HEK293T (cell line): ENCODE data around the gene FAM163B.

Experiments used
- ARNT ChIP-seq: fragments of 450-650 bp; IDR thresholded peaks from 2 replicates; pipeline ENCODE4 v1.6.1; 2017; ENCODE audit warnings: mild to moderate bottlenecking
- BHLHE40 ChIP-seq: fragments of 450-650 bp; IDR thresholded peaks from 2 replicates; pipeline ENCODE4 v1.6.1; 2016; ENCODE audit warnings: mild to moderate bottlenecking, moderate library complexity, borderline replicate concordance
- FOXK2 ChIP-seq: fragments of 450-650 bp; IDR thresholded peaks from 2 replicates; pipeline ENCODE4 v1.6.1; 2016; ENCODE audit warnings: mild to moderate bottlenecking
- HDGF ChIP-seq: fragments of 450-650 bp; IDR thresholded peaks from 2 replicates; pipeline ENCODE4 v1.6.1; 2017; ENCODE audit warnings: antibody characterized with exemption, borderline replicate concordance
- NFRKB ChIP-seq: fragments of 450-650 bp; IDR thresholded peaks from 2 replicates; pipeline ENCODE4 v1.6.1; 2016; ENCODE audit warnings: mild to moderate bottlenecking, moderate library complexity
- PKNOX1 ChIP-seq: fragments of 450-650 bp; IDR thresholded peaks from 2 replicates; pipeline ENCODE4 v1.6.1; 2016
- SP1 ChIP-seq: fragments of 450-650 bp; IDR thresholded peaks from 2 replicates; pipeline ENCODE4 v1.6.1; 2017
- TARDBP ChIP-seq: fragments of 450-650 bp; IDR thresholded peaks from 2 replicates; pipeline ENCODE4 v1.6.1; 2016

DNA sequence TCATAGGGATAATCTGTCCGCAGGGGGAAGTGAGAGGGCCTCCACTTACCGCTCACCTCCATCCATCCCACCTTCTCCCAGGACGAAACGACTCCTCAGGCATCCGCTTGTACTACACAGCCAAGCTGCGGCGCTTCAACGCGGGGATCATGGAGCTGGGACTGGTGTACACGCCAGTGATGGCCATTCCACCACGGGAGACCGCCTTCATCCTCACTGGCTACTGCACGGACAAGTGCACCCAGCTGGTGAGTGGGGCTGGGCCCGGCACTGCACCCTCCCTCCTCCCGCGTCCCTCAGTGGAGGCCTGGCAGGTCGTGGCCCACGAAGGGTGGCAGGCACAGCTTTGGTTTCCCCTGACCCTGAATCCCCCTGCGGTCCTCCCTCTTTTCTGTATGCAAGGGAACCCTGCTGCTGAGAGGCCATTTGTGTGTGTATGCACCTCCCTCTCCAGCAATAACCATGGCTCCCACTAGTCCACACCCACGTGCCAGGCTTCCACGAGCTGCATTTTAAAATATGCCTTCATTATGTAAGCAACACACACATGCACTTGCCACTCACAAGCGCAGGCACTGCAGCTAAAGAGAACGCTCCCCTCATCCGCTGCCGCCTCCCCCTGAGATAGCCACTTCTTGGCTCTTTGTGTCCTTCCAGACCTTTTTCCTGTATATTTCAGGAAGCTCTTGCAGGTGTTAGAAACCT is 38.7 kb upstream of the FAM163B start:
- TF ChIP-seq BHLHE40 (no peak), ARNT (no peak), SP1 (no peak), NFRKB (no peak), TARDBP (no peak), HDGF (no peak), FOXK2 (no peak), PKNOX1 (no peak)
